T-helper 2 cell treated with Interferon-gamma antibody and Interleukin-4, amounts not matched to agents 5 μg/mL and 100 μg/mL, for 36 hours (primary cell): ENCODE data around the gene PARP15.
"Not testable (repeated sequence)": the region's sequence is repeated elsewhere in the genome, so short reads cannot be mapped to it uniquely, and the experiment has no call there.

ENCODE experiments used
- DNase-seq: peaks from one replicate; pipeline ENCODE4 v3.0.0; 2021; ENCODE audit warnings: low spot score
- H3K27ac Mint-ChIP-seq: one replicate; pipeline ENCODE4 v1.8.0; 2021; ENCODE audit warnings: mild to moderate bottlenecking, mixed read lengths
- H3K27me3 Mint-ChIP-seq: one replicate; pipeline ENCODE4 v1.8.0; 2021; ENCODE audit warnings: low read depth, mixed read lengths
- H3K36me3 Mint-ChIP-seq: one replicate; pipeline ENCODE4 v1.8.0; 2021; ENCODE audit warnings: low read depth, mixed read lengths
- H3K4me1 Mint-ChIP-seq: one replicate; pipeline ENCODE4 v1.8.0; 2021; ENCODE audit warnings: low read depth, mixed read lengths
- H3K4me3 Mint-ChIP-seq: one replicate; pipeline ENCODE4 v1.8.0; 2022; ENCODE audit warnings: mild to moderate bottlenecking, moderate library complexity, mixed read lengths
- H3K9me3 Mint-ChIP-seq: one replicate; pipeline ENCODE4 v1.8.0; 2021; ENCODE audit warnings: mixed read lengths

PARP15 gene

GRCh38 chr3:122677216-122677615 lies 99.8 kb downstream of the PARP15 start:
- Mint-ChIP-seq H3K4me3 (no peak overlapping the region), H3K27ac (no peak overlapping the region), H3K9me3 (peaks cover 2% of the 10 kb centered on the region), H3K4me1 (peaks cover 30% of the 10 kb centered on the region), H3K36me3 (peaks cover 5% of the 10 kb centered on the region), H3K27me3 (no peaks in the 10 kb centered on the region)
- no peak for DNase-seq

- no peak for DNase-seq
- Mint-ChIP-seq H3K27ac (peak overlapping the region; percentile 13), H3K4me3 (no peak overlapping the region), H3K27me3 (no peaks in the 10 kb centered on the region), H3K4me1 (peaks cover 43% of the 10 kb centered on the region), H3K9me3 (no peaks in the 10 kb centered on the region), H3K36me3 (peaks cover 12% of the 10 kb centered on the region)
These were observed 101.1 kb downstream of the PARP15 start for GRCh38 chr3:122678506-122678905.

- no peaks in the 10 kb centered on the region for H3K9me3 Mint-ChIP-seq
- peak; percentile 73 for DNase-seq
- peak overlapping the region; percentile 88 for H3K4me3 Mint-ChIP-seq
- peak overlapping the region; percentile 92 for H3K27ac Mint-ChIP-seq
- H3K36me3 Mint-ChIP-seq = peaks cover 14% of the 10 kb centered on the region
- no peaks in the 10 kb centered on the region for H3K27me3 Mint-ChIP-seq
- peaks cover 46% of the 10 kb centered on the region for H3K4me1 Mint-ChIP-seq
These were observed 101.8 kb downstream of the PARP15 start for GRCh38 chr3:122679085-122679881.

GRCh38 chr3:122679882-122680474 lies 102.5 kb downstream of the PARP15 start:
- no peak for DNase-seq
- Mint-ChIP-seq H3K9me3 (no peaks in the 10 kb centered on the region), H3K4me1 (peaks cover 47% of the 10 kb centered on the region), H3K27ac (peak overlapping the region; percentile 92), H3K27me3 (no peaks in the 10 kb centered on the region), H3K4me3 (peak overlapping the region; percentile 88), H3K36me3 (peaks cover 19% of the 10 kb centered on the region)

GRCh38 chr3:122680475-122681283 lies 103.2 kb downstream of the PARP15 start, which contains the start of gene PARP14:
Gene PARP14 (plus strand): TSS chr3:122680839. CDS start chr3:122680884, 45 bp downstream.
- H3K27ac Mint-ChIP-seq = peak within 1 kb of the TSS; percentile 92
- H3K36me3 Mint-ChIP-seq = peaks cover 26% of the 10 kb centered on the region
- DNase-seq = peak; percentile 72
- H3K9me3 Mint-ChIP-seq = no peaks in the 10 kb centered on the region
- H3K4me3 Mint-ChIP-seq = peak within 1 kb of the TSS; percentile 92
- peaks cover 49% of the 10 kb centered on the region for H3K4me1 Mint-ChIP-seq
- no peaks in the 10 kb centered on the region for H3K27me3 Mint-ChIP-seq

- peaks cover 27% of the 10 kb centered on the region for H3K36me3 Mint-ChIP-seq
- H3K4me1 Mint-ChIP-seq = peaks cover 49% of the 10 kb centered on the region
- no peaks in the 10 kb centered on the region for H3K9me3 Mint-ChIP-seq
- H3K27me3 Mint-ChIP-seq = no peaks in the 10 kb centered on the region
- peak overlapping the region; percentile 92 for H3K4me3 Mint-ChIP-seq
- no peak for DNase-seq
- H3K27ac Mint-ChIP-seq = peak overlapping the region; percentile 80
These were observed 104.0 kb downstream of the PARP15 start for GRCh38 chr3:122681284-122681973.

- no peaks in the 10 kb centered on the region for H3K9me3 Mint-ChIP-seq
- peaks cover 27% of the 10 kb centered on the region for H3K36me3 Mint-ChIP-seq
- peak overlapping the region; percentile 92 for H3K4me3 Mint-ChIP-seq
- H3K27ac Mint-ChIP-seq = peak overlapping the region; percentile 80
- no peaks in the 10 kb centered on the region for H3K27me3 Mint-ChIP-seq
- H3K4me1 Mint-ChIP-seq = peaks cover 52% of the 10 kb centered on the region
- no peak for DNase-seq
These were observed 104.5 kb downstream of the PARP15 start for GRCh38 chr3:122681974-122682409.

- peak overlapping the region; percentile 92 for H3K4me3 Mint-ChIP-seq
- DNase-seq, H3K27me3 Mint-ChIP-seq, H3K9me3 Mint-ChIP-seq: not testable (repeated sequence)
- H3K27ac Mint-ChIP-seq = peak overlapping the region; percentile 41
- H3K4me1 Mint-ChIP-seq = peaks cover 57% of the 10 kb centered on the region
- H3K36me3 Mint-ChIP-seq = peaks cover 27% of the 10 kb centered on the region
These were observed 105.4 kb downstream of the PARP15 start for GRCh38 chr3:122682778-122683411.

GRCh38 chr3:122687298-122687697 lies 109.8 kb downstream of the PARP15 start:
- H3K9me3 Mint-ChIP-seq = no peaks in the 10 kb centered on the region
- no peak for DNase-seq
- no peak overlapping the region for H3K27ac Mint-ChIP-seq
- H3K4me3 Mint-ChIP-seq = no peak overlapping the region
- peaks cover 32% of the 10 kb centered on the region for H3K4me1 Mint-ChIP-seq
- no peaks in the 10 kb centered on the region for H3K27me3 Mint-ChIP-seq
- H3K36me3 Mint-ChIP-seq = peaks cover 45% of the 10 kb centered on the region
